Left lung (tissue), 10 donors: ENCODE data around the gene GID4. TPM values are rescaled to one million over a fixed set of nuclear protein-coding genes. Genes with fewer than 3 reads are reported as not detected.

Experiments used
- ATAC-seq: fragments of 200-7000 bp; cut with Tn5 transposase; one replicate; pipeline ENCODE4 v1.9.1; 2020; ENCODE audit warnings: moderate library complexity
- DNase-seq, 4 donors: peaks; one replicate each; pipeline ENCODE4 v3.0.0-alpha.2; 2013 to 2020
- H3K27ac ChIP-seq, 2 donors: fragments of 200-600 bp; sonication (generic) in 1 of 2; one replicate each; pipeline versions ENCODE4 v1.5.0 to v1.8.0; 2020 to 2021
- H3K27me3 ChIP-seq, 2 donors: fragments of 200-600 bp; sonication (generic) in 1 of 2; one replicate each; pipeline versions ENCODE4 v1.5.0 to v1.8.0; 2020 to 2021
- H3K36me3 ChIP-seq, 2 donors: fragments of 200-600 bp; sonication (generic) in 1 of 2; one replicate each; pipeline versions ENCODE4 v1.5.0 to v1.8.0; 2020 to 2021
- H3K4me1 ChIP-seq, 2 donors: fragments of 200-600 bp; one replicate each; pipeline ENCODE4 v1.8.0; 2021
- H3K4me3 ChIP-seq, 2 donors: fragments of 200-600 bp; sonication (generic) in 1 of 2; one replicate each; pipeline versions ENCODE4 v1.5.0 to v1.8.0; 2020 to 2021; ENCODE audit warnings: mild to moderate bottlenecking in 1 of 2
- H3K9me3 ChIP-seq, 2 donors: fragments of 200-600 bp; sonication (generic) in 1 of 2; one replicate each; pipeline versions ENCODE4 v1.5.0 to v1.8.0; 2020 to 2021
- intact Hi-C, 2 donors: fragments of 100-400 bp; cut with DNase I; formaldehyde crosslinking; loops; one replicate each; pipeline versions ENCODE4 v1.11.2 to v1.14.2; 2022
- polyA plus RNA-seq, 6 donors: library from polyadenylated mRNA; unstranded; fragments of 120-200 nt; gene quantifications; one replicate each; pipeline ENCODE4 v1.2.1, GENCODE V29; 2013; ENCODE audit not compliant: insufficient read length in 6 of 6
- total RNA-seq, 2 donors: library from RNA; stranded (reverse); fragmentation: NEBNext Ultra II Directional; extraction: Animal tissue kit (Norgen Biotek cat#: 25700); gene quantifications; one replicate each; pipeline ENCODE4 v1.2.1, GENCODE V29; 2021
- TF ChIP-seq, protein P1 (sequence below), 2 donors: fragments of 200-600 bp; sonication (generic) in 1 of 2; IDR thresholded peaks; one replicate each; pipeline versions ENCODE4 v1.5.0 to v1.8.0; 2021; ENCODE audit warnings: antibody characterized with exemption in 2 of 2
- donor health status: DM: no; HTN: yes; CAD: no.
- donor health status: DM: no; HTN: no; CAD: no.

Gene GID4
- total and polyA plus RNA-seq, 8 donors = 7.9 to 15.1 (median 13.0) TPM

DNA sequence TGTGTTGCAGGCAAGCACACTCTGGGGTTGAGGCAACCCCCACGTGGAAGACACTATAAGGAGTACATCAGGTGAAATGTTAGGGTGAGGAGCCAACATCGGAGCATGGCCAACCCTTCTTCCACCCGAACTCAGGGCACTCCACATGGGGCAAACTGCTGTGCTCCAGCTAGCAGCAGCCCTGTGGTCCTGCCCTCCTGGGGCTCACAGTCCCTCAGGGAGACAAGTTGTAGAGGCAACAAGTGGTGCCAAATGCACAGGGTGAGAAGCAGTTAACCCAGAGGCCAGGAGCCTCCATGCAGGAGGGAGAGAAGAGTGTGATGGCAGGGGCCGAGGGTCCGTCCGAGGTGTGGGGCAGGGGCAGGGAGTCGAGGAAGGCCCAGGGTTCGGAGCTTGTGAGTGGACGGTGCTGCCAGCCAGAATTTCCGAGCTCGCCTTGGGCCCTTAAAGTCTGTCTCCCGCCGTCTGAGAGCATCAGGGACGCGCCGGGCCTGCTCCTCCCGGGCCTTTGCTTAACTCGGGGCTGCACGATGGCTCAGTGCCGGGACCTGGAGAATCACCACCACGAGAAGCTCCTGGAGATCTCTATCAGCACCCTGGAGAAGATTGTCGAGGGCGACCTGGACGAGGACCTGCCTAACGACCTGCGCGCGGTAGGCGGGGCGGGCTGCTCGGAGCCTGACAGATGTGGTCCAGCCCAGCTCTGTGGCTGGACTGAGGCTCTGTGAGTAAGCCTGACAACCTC lies 32.5 kb upstream of the GID4 start:
- intact Hi-C loops = no loop called here
- ATAC-seq = no peak
- TF ChIP-seq, protein P1, sequence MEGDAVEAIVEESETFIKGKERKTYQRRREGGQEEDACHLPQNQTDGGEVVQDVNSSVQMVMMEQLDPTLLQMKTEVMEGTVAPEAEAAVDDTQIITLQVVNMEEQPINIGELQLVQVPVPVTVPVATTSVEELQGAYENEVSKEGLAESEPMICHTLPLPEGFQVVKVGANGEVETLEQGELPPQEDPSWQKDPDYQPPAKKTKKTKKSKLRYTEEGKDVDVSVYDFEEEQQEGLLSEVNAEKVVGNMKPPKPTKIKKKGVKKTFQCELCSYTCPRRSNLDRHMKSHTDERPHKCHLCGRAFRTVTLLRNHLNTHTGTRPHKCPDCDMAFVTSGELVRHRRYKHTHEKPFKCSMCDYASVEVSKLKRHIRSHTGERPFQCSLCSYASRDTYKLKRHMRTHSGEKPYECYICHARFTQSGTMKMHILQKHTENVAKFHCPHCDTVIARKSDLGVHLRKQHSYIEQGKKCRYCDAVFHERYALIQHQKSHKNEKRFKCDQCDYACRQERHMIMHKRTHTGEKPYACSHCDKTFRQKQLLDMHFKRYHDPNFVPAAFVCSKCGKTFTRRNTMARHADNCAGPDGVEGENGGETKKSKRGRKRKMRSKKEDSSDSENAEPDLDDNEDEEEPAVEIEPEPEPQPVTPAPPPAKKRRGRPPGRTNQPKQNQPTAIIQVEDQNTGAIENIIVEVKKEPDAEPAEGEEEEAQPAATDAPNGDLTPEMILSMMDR (IDR thresholded peaks at IDR 0.05) = no peak
- DNase-seq = no peak
- Histone ChIP-seq H3K4me3 (no peak overlapping the region), H3K27me3 (no peaks in the 10 kb centered on the region), H3K36me3 (peaks cover 0 to 58% of the 10 kb centered on the region in 2 donors), H3K27ac (no peak overlapping the region), H3K4me1 (no peaks in the 10 kb centered on the region), H3K9me3 (no peaks in the 10 kb centered on the region)

DNA sequence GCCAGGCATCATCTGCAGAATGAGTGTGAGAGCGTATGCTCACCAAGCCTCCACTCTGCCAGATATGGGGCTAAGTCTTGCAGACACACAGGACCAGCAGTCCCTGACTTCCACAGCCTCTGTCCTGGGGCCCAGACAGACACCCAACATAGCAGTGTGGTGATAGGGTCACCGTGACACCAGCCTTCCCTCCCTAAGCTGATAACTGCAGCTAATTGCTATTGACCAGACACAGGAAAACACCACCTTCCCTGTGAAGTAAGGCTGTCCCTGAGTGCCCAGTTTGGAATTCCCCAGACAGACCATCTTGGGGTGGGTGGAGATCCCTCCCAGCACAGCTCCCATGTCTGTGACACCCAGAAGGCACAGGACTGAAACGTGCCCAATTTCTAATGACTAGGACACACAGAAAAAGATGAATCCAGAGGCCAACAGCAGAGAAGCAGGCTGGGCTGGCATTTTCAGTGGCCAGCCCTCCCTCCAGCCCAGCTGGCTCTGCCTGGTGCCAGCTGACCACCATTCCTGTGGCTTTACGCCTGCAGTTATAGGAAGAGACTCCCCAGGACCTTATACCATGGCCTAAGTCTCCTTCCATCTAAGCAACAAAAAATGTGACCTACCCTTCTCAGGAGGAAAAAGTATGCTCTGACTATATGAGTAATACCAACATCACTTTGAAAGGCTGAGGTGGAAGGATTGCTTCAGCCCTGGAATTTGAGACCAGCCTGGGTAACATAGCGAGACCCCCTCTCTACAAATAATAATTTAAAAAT lies 30.5 kb upstream of the GID4 start:
- H3K4me3 ChIP-seq = no peak overlapping the region

DNA sequence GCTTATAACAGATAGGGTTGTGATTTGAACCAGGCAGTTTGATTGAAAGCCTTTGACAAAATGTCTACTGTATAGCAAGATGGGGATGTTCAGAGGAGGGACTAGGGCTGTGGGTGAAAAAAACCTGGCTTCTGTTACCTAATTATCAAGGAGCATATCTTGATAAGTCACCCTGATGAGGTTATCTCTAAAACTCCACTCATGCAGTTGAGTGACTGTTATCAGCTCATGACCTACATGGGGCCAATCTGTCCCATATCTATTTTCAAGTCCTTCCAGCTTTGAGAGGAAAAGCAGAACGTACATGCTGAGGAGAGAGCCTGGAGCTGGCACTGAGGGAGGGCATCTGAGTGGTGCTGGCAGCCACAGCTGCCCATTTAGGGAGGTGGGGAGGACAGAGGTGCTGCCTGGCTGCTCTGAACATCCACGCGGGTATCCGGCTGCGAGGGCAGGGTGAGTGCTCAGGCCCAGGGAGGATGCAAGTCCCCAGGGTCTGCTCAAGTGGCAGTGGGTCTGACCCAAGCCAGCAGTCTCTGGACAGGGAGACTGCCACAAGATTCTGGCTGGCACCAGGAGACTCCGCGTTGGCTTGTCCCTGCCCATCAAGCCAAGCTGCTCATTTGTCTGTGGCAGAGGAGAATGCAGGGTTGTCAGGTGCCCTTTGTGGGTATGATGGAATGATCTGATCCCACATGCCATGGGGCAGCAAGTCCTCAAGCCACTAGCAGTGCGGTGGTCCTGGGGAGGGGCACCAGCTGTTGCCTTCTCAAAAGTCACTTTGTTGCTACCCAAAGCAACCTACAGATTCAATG lies 29.4 kb upstream of the GID4 start:
- TF ChIP-seq, protein P1 (IDR thresholded peaks at IDR 0.05) = no peak
- no peak for DNase-seq

More for the DNA sequence above, 30.5 kb upstream of the GID4 start:
- no peaks in the 10 kb centered on the region for H3K9me3 ChIP-seq
- TF ChIP-seq, protein P1 (IDR thresholded peaks at IDR 0.05) = no peak
- ATAC-seq (no peak), DNase-seq (no peak)
- peaks cover 0 to 63% of the 10 kb centered on the region in 2 donors for H3K36me3 ChIP-seq
- intact Hi-C loops = no loop called here
- no peak overlapping the region for H3K27ac ChIP-seq
- no peaks in the 10 kb centered on the region for H3K27me3 ChIP-seq
- H3K4me1 ChIP-seq = no peaks in the 10 kb centered on the region

DNA sequence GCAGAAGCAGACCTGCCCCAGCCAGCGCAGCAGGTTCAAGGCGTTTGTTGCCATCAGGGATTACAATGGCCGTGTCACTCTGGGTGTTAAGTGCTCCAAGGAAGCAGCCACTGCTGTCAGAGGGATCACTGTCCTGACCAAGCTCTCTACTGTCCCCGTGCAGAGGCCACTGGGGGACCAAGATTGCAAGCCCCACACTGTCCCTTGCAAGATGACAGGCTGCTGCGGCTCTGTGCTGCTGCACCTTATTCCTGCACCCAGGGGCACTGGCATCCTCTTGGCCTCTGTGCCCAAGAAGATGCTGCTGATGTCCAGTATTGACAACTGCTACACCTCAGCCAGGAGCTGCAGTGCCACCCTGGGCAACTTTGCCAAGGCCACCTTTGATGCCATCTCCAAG lies 27.9 kb upstream of the GID4 start:
- ATAC-seq (no peak), DNase-seq (no peak)
- Histone ChIP-seq H3K4me1 (no peaks in the 10 kb centered on the region), H3K4me3 (no peak overlapping the region), H3K27ac (no peak overlapping the region), H3K9me3 (no peaks in the 10 kb centered on the region), H3K27me3 (no peaks in the 10 kb centered on the region), H3K36me3 (peaks cover 0 to 71% of the 10 kb centered on the region in 2 donors)
- intact Hi-C loops = no loop called here
- TF ChIP-seq, protein P1 (IDR thresholded peaks at IDR 0.05) = no peak

More for the DNA sequence above, 29.4 kb upstream of the GID4 start:
- Histone ChIP-seq H3K27ac (no peak overlapping the region), H3K9me3 (no peaks in the 10 kb centered on the region), H3K4me1 (no peaks in the 10 kb centered on the region), H3K4me3 (no peak overlapping the region), H3K36me3 (peaks cover 0 to 61% of the 10 kb centered on the region in 2 donors), H3K27me3 (no peaks in the 10 kb centered on the region)
- intact Hi-C loops = no loop called here
- no peak for ATAC-seq
